Left ventricle myocardium superior (tissue), 1 donor: Measurements from ENCODE around the gene METAP2. TPM values are rescaled to one million over a fixed set of nuclear protein-coding genes. Genes with fewer than 3 reads are reported as not detected.
A peak's percentile ranks its signal among the peaks of the same experiment; 100 is the strongest.

ENCODE experiments used
- ATAC-seq: fragments of 200-7000 bp; cut with Tn5 transposase; one replicate; pipeline ENCODE4 v1.9.1; 2020; ENCODE audit warnings: mild to moderate bottlenecking, moderate library complexity
- DNase-seq: peaks from one replicate; pipeline ENCODE4 v3.0.0-alpha.2; 2020
- intact Hi-C: fragments of 100-400 bp; cut with micrococcal nuclease; formaldehyde crosslinking; loops from one replicate; pipeline ENCODE4 v1.11.0; 2022
- total RNA-seq: library from RNA; stranded (reverse); fragmentation: NEBNext Ultra II Directional; extraction: Animal tissue kit (Norgen Biotek cat#: 25700); gene quantifications from one replicate; pipeline ENCODE4 v1.2.1, GENCODE V29; 2021
- donor health status: DM: no; HTN: yes; CAD: no; lungs with severe emphysema.

The METAP2 gene
- total RNA-seq, 1 donor from 2014 or later, result 61.6 TPM

GRCh38 chr12:95545303-95545702 lies 71.4 kb downstream of the METAP2 start:
- no peak for ATAC-seq
- intact Hi-C loops, result no loop called here

GRCh38 chr12:95545731-95546490 lies 72.0 kb downstream of the METAP2 start:
- no peak for ATAC-seq
- no peak for DNase-seq

More at GRCh38 chr12:95545303-95545702, 71.4 kb downstream of the METAP2 start:
- DNase-seq, result no peak

GRCh38 chr12:95546491-95546813 lies 72.5 kb downstream of the METAP2 start:
- ATAC-seq, result no peak
- intact Hi-C loops, result no loop called here
- DNase-seq, result no peak

More at GRCh38 chr12:95545731-95546490, 72.0 kb downstream of the METAP2 start:
- intact Hi-C loops, result no loop called here

GRCh38 chr12:95547522-95548055 lies 73.6 kb downstream of the METAP2 start:
- intact Hi-C loops, result no loop called here
- no peak for DNase-seq
- peak; percentile 34 for ATAC-seq

GRCh38 chr12:95548056-95548538 lies 74.1 kb downstream of the METAP2 start:
- peak; percentile 66 for ATAC-seq
- intact Hi-C loops, result no loop called here

GRCh38 chr12:95548539-95549391 lies 74.8 kb downstream of the METAP2 start:
- intact Hi-C loops, result no loop called here
- peak; percentile 96 for ATAC-seq
- DNase-seq, result peak; percentile 79

More at GRCh38 chr12:95548056-95548538, 74.1 kb downstream of the METAP2 start:
- peak; percentile 50 for DNase-seq

- intact Hi-C loops, result no loop called here
- DNase-seq (no peak), ATAC-seq (no peak)
These were observed 75.6 kb downstream of the METAP2 start for GRCh38 chr12:95549392-95550084.

GRCh38 chr12:95551305-95551704 lies 77.4 kb downstream of the METAP2 start, which contains the start of gene USP44:
Gene USP44 (minus strand): TSS chr12:95551476. CDS start chr12:95534256, 17,220 bp downstream.
- DNase-seq (no peak), ATAC-seq (no peak)
- intact Hi-C loops, result no loop called here

GRCh38 chr12:95551913-95552516 lies 78.1 kb downstream of the METAP2 start:
- DNase-seq, result no peak
- ATAC-seq, result no peak
- intact Hi-C loops, result no loop called here

GRCh38 chr12:95553197-95553943 lies 79.4 kb downstream of the METAP2 start:
- intact Hi-C loops, result no loop called here
- no peak for ATAC-seq
- no peak for DNase-seq

GRCh38 chr12:95554532-95555071 lies 80.7 kb downstream of the METAP2 start:
- DNase-seq (no peak), ATAC-seq (no peak)
- intact Hi-C loops, result no loop called here

GRCh38 chr12:95557625-95558024 lies 83.7 kb downstream of the METAP2 start:
- ATAC-seq (no peak), DNase-seq (no peak)

More at GRCh38 chr12:95557625-95558024, 83.7 kb downstream of the METAP2 start:
- intact Hi-C loops, result no loop called here

Other genes starting within 250 kb of the METAP2 start
- 1.0 TPM for gene USP44, start 77.3 kb downstream of the METAP2 start, total RNA-seq